ENCODE data around the gene NPB.

The NPB gene

DNA sequence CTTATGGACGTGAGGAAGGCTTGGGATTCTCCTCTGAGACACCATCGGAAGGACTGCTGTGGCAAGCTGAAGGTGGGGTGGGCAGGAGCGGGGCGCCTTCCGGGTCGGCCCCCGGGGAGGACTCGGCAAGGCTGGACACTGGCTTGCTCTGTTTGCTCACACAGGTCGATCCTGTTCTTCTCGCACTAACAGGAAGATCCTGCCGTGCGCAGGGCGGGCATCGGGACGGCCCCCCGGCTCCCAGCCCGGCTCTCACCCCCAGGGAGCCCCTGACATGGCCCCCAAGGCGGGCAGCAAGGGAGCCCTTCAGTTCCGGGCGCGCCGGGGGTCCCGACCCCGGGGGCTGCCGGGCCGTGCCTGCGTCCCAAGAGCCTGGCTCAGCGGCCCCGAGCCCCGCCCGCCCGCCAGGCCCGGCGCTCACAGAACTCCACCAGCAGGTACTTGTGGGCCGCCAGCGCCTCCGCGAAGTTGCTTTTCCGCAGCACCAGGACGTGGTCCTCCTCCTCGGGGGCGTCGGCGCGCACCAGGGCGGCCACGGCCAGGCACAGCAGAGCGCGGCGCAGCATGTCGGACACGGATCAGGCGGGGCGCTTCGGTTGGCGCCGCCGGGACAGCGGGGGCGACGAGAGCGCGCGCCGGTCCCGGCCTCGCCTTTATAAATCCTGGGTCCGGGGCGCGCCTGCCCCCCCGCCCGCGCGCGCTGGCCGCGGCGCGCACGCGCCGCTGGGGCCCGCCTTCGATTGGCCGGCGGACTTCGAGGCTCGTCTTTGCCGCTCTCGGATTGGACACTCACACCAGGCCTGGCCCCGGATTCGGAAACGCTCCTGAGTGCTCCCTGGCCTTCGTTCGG, 41.9 kb upstream of the NPB start, which contains the start of gene P4HB (continued):
- TF ChIP-seq ZXDB (tag by site-specific recombination; IDR thresholded peaks at IDR 0.05) (no peak), ZNF530 (tag by site-specific recombination; IDR thresholded peaks at IDR 0.05; ENCODE audit: low read depth) (no peak), ZNF202 (tag by site-specific recombination; IDR thresholded peaks at IDR 0.05; ENCODE audit: borderline replicate concordance) (no peak), ZNF223 (tag by site-specific recombination; IDR thresholded peaks at IDR 0.05) (no peak), ZNF768 (tag by site-specific recombination; IDR thresholded peaks at IDR 0.05) (no peak), GLI2 (tag by site-specific recombination; IDR thresholded peaks at IDR 0.05; ENCODE audit: borderline replicate concordance, low read depth) (no peak), BCL11A (tag by site-specific recombination; IDR thresholded peaks at IDR 0.05; ENCODE audit: low read depth) (no peak), ZNF76 (tag by site-specific recombination; IDR thresholded peaks at IDR 0.05; ENCODE audit: borderline replicate concordance, low read depth) (no peak; the same call in 1 of the 2 replicates), ZNF302 (tag by site-specific recombination; IDR thresholded peaks at IDR 0.05; ENCODE audit: low read depth) (no peak), ZNF211 (tag by site-specific recombination; IDR thresholded peaks at IDR 0.05; ENCODE audit: low read depth) (no peak), TCF7L2 (IDR thresholded peaks at IDR 0.05; ENCODE audit: borderline replicate concordance, low read depth, low read length) (no peak), ZNF529 (tag by site-specific recombination; IDR thresholded peaks at IDR 0.05; ENCODE audit: insufficient replicate concordance) (no peak), ZBTB20 (tag by site-specific recombination; IDR thresholded peaks at IDR 0.05) (no peak), ZNF555 (tag by site-specific recombination; conservative IDR thresholded peaks at IDR 0.05) (no peak), ZNF114 (tag by site-specific recombination; IDR thresholded peaks at IDR 0.05) (no peak), ZNF23 (tag by site-specific recombination; IDR thresholded peaks at IDR 0.05; ENCODE audit: borderline replicate concordance) (no peak), ZNF792 (tag by site-specific recombination; IDR thresholded peaks at IDR 0.05) (no peak), ZFP41 (tag by site-specific recombination; IDR thresholded peaks at IDR 0.05; ENCODE audit: borderline replicate concordance) (no peak), ZNF621 (tag by site-specific recombination; IDR thresholded peaks at IDR 0.05) (no peak), ZNF433 (tag by site-specific recombination; IDR thresholded peaks at IDR 0.05; ENCODE audit: low read depth) (no peak), ZNF239 (tag by site-specific recombination; IDR thresholded peaks at IDR 0.05) (no peak), ZNF600 (tag by site-specific recombination; IDR thresholded peaks at IDR 0.05) (no peak), ZBTB1 (tag by site-specific recombination; IDR thresholded peaks at IDR 0.05) (no peak), MZF1 (tag by site-specific recombination; IDR thresholded peaks at IDR 0.05; ENCODE audit: borderline replicate concordance) (no peak), ZNF112 (tag by site-specific recombination; IDR thresholded peaks at IDR 0.05) (no peak), SCRT1 (tag by site-specific recombination; IDR thresholded peaks at IDR 0.05; ENCODE audit: borderline replicate concordance) (no peak), ZNF416 (tag by site-specific recombination; IDR thresholded peaks at IDR 0.05) (no peak)
- TF ChIP-seq, protein P1, sequence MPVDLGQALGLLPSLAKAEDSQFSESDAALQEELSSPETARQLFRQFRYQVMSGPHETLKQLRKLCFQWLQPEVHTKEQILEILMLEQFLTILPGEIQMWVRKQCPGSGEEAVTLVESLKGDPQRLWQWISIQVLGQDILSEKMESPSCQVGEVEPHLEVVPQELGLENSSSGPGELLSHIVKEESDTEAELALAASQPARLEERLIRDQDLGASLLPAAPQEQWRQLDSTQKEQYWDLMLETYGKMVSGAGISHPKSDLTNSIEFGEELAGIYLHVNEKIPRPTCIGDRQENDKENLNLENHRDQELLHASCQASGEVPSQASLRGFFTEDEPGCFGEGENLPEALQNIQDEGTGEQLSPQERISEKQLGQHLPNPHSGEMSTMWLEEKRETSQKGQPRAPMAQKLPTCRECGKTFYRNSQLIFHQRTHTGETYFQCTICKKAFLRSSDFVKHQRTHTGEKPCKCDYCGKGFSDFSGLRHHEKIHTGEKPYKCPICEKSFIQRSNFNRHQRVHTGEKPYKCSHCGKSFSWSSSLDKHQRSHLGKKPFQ (tag by site-specific recombination; IDR thresholded peaks at IDR 0.05), result no peak
- TF ChIP-seq, protein P2, sequence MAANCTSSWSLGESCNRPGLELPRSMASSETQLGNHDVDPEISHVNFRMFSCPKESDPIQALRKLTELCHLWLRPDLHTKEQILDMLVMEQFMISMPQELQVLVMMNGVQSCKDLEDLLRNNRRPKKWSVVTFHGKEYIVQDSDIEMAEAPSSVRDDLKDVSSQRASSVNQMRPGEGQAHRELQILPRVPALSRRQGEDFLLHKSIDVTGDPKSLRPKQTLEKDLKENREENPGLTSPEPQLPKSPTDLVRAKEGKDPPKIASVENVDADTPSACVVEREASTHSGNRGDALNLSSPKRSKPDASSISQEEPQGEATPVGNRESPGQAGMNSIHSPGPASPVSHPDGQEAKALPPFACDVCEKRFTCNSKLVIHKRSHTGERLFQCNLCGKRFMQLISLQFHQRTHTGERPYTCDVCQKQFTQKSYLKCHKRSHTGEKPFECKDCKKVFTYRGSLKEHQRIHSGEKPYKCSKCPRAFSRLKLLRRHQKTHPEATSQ (tag by site-specific recombination; IDR thresholded peaks at IDR 0.05), result no peak
- TF ChIP-seq, protein P3, sequence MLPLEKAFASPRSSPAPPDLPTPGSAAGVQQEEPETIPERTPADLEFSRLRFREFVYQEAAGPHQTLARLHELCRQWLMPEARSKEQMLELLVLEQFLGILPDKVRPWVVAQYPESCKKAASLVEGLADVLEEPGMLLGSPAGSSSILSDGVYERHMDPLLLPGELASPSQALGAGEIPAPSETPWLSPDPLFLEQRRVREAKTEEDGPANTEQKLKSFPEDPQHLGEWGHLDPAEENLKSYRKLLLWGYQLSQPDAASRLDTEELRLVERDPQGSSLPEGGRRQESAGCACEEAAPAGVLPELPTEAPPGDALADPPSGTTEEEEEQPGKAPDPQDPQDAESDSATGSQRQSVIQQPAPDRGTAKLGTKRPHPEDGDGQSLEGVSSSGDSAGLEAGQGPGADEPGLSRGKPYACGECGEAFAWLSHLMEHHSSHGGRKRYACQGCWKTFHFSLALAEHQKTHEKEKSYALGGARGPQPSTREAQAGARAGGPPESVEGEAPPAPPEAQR (tag by site-specific recombination; IDR thresholded peaks at IDR 0.05), result no peak
- TF ChIP-seq, protein P4, sequence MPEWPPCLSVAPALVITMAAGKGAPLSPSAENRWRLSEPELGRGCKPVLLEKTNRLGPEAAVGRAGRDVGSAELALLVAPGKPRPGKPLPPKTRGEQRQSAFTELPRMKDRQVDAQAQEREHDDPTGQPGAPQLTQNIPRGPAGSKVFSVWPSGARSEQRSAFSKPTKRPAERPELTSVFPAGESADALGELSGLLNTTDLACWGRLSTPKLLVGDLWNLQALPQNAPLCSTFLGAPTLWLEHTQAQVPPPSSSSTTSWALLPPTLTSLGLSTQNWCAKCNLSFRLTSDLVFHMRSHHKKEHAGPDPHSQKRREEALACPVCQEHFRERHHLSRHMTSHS (tag by site-specific recombination; IDR thresholded peaks at IDR 0.05), result no peak
- TF ChIP-seq, protein P5, sequence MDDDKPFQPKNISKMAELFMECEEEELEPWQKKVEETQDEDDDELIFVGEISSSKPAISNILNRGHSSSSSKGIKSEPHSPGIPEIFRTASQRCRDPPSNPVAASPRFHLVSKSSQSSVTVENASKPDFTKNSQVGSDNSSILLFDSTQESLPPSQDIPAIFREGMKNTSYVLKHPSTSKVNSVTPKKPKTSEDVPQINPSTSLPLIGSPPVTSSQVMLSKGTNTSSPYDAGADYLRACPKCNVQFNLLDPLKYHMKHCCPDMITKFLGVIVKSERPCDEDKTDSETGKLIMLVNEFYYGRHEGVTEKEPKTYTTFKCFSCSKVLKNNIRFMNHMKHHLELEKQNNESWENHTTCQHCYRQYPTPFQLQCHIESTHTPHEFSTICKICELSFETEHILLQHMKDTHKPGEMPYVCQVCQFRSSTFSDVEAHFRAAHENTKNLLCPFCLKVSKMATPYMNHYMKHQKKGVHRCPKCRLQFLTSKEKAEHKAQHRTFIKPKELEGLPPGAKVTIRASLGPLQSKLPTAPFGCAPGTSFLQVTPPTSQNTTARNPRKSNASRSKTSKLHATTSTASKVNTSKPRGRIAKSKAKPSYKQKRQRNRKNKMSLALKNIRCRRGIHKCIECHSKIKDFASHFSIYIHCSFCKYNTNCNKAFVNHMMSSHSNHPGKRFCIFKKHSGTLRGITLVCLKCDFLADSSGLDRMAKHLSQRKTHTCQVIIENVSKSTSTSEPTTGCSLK (tag by site-specific recombination; IDR thresholded peaks at IDR 0.05), result no peak
